HTR-8/SVneo (cell line): ENCODE measurements around the gene PNLIPRP1.

ENCODE experiments used
- DNase-seq: peaks from one replicate; pipeline ENCODE4 v3.0.0; 2011; ENCODE audit warnings: low spot score, mixed read lengths; ENCODE audit not compliant: insufficient read length
- FAIRE-seq: peaks from 2 replicates; lab custom pipeline; 2011; peaks lifted over from hg19 to GRCh38; lab: Jason Lieb, UNC

PNLIPRP1 gene

DNA sequence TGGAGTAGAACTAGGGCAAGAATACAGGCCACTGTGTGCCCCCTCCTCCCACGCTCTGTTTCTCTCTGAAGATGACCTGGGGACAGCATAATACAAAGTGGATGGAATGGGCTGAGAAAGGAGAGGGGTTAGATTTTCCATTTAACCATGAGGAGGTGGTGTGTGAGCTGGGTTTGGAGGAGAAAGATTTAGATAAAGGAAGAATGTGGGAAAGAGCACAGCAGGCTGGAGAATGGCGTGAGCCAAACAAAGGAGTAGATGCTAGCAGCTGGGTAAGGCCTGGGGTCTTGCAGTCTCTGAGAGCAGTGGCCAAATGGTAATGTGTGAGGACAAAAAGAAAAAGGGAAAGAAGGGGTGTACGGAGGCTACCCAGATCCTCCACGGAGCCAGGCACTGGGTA lies 38.6 kb downstream of the PNLIPRP1 start:
- DNase-seq, result no peak
- no peak for FAIRE-seq

DNA sequence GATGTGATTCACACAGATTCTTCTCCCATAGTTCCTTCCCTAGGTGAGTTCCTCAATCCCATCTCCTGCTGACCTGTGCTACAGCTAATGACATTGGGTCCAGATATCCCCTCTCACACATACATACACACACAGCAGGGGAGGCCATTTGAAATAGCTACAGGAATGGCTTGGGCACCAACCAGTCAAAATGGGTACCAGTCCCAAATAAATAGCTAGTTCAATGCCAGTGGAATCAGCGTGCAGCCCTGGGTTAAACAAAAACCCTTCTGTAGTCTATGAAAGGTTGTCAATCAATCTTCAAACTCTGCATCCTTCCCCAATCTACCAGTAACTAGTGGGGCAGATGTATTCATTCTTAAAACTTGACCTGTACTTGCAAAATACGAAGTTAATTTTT lies 39.3 kb downstream of the PNLIPRP1 start:
- FAIRE-seq, result no peak

DNA sequence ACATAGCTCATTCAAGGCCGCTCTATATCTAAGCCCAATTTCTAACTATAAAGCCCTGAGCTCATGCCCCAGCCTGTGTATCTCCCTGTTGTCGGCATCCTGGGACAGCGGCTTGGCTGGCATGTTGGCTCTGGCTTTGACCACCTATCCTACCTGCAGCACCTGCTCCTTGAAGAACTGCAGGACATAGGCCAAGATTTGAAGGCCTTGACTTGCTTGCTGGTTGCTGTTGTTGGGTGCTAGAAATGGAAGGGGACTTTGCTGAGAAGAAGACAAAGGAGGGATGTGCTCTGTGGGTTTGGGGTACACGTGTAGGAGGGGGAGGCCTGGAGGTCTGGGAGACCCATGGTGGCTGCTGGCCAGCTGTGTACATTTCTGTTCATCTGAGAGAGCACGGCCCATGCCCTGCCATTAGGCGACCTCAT lies 41.1 kb downstream of the PNLIPRP1 start:
- FAIRE-seq (no peak), DNase-seq (no peak)

More for the DNA sequence above, 39.3 kb downstream of the PNLIPRP1 start:
- no peak for DNase-seq

DNA sequence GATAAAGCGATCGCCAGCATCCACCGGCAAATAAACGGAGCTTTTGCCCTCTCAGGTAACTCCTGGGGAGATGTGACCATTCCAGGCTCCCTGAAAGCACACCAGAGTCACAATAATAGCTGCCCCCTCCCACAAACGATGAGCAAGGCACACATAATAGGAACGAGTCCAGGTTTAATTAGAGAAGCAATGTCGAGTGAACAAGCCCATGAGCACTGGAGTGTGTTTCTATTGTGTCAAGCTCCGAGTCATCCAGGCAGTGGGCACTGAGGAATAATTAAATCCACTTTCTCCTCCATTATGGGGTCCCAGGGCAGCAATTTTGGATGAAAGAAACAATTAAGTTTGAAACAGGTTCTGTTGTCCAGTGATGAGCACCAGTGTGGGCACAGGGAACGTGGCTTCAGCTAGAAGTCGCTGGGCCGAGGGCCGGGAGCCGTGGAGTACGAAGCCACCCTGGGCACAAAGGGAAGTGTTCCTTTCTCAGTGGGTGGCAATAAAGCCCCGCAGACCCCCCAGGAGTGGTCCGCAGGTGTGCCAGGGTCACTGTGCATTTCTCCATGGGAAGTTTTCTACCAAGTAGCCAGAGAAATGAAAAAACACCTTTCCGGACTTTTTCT lies 41.9 kb downstream of the PNLIPRP1 start:
- no peak for DNase-seq
- FAIRE-seq, result no peak

DNA sequence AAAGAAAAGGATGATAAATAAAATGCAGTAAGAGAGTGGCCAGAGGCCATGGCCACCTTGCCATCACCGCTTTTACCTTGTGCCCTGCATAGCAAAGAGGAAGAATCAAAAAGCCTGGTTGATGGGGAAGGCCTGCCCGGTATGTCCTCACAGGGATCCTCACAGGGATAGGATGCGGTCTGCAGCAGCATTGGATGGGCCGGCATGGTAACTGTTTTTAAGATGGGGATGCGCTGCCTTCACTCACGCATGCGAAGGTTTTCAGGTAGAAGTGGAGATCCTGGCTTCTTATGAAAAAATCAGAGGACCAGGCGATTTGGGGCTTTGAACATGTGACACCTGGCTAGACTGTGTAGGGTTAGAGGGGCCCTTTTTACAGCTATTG lies 42.4 kb downstream of the PNLIPRP1 start:
- FAIRE-seq, result no peak
- no peak for DNase-seq

DNA sequence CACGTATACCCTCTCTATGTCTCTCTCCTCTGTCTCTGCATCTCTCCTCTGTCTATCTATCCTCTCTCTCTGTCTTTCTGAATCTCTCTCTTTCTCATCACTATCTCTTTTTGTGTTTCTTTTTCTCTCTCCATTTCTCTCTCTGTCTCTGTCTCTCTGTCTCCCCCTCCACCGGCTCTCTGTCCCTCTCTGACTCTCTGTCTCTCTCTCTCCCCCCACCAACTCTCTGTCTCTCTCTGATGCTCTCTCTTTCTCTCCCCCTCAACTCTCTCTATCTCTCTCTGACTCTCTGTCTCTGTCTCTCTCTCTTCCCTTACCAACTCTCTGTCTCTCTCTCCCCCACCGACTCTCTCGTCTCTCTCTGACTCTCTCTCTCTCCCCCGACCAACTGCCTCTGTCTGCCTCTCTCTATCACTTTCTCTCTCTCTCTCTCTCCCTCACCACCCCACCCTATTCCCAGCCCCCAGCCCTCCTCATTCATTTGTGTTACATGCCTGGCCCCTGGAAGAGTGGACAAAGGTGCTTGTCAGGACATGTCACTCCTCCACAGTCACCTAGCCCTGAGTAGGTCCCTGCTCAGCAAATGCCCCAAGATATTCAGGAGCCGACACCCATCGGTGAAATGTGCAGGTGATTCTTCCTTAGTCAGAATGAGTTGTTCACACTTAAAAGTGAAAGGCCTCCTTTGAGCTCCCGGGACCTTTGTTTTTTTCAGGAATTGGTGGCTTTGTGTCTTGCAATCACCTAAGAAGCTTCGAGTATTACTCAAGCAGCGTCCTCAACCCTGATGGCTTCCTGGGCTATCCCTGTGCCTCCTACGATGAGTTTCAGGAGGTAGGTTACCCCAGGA lies 43.6 kb downstream of the PNLIPRP1 start:
- DNase-seq (no peak), FAIRE-seq (no peak)

DNA sequence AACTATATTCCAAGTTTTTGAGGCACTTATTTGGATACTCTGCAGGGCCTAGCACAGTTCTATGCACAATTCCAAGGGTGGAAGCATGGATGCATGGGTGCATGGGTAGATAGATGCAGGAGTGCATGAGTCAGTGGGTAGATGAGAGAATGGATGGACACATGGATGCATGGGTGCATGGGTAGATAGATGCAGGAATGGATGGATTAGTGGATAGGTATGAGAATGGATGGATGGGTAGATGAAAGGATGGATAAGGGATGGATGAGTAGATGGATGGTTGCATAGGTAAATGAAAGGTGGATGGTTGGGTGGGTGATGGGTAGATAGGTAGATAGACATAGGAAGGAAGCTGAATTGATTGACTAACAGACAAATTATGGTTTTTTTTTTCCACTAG lies 45.6 kb downstream of the PNLIPRP1 start:
- FAIRE-seq (no peak), DNase-seq (no peak)

DNA sequence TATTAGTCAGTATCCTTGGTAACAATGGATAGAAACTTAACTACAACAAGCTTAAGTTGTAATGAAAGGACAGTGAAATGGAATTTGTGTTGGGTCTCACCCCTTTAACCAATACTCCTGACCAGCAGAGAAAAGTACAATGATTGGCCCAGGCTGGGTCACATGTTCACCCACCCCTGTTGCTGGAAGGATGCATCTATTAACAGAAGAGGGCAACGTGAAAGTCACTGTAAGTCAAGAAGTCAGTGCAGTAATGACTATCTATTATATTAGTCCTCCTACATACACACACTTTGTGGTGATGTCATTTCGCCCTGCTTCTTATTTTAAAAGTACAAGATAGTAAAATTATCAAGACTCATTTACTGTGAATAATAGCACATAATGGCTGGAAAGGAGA lies 46.2 kb downstream of the PNLIPRP1 start:
- DNase-seq, result no peak
- FAIRE-seq, result no peak

DNA sequence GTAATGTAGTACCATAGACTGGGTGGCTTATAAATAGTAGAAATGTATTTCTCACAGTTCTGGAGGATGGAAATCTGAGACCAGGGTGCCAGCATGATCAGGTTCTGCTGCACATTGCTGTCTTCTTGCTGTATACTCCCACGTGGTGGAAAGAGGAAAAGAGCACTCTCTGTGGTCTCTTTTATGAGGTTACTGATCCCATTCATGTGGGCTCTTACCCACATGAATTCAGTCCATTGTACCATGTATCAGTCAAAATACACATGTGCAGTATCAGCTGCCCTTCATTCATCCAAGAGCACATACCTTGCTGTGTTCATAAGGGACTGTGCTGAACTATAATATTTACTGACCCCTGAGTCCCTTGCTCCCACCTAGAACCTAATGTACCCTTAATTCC lies 47.1 kb downstream of the PNLIPRP1 start:
- FAIRE-seq, result no peak

DNA sequence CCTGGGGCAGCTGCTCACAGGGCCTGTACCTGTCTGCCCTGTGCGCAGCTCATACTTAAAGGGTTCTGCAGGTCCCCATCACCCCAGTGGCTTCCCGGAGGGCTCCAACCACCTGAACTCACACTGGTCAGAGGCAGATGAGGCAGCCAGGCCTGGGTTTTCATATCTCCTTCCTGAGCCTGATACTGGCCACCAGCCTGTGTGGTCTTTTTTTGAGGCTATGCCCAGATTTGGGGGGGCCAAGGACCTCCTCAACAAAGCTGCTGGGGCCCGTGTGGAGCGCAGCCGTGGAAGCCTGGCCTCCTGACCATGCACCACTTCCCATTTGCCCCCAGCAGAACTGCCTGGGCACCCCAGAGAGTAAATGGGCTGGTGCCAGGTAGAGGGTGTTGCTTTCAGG lies 55.7 kb downstream of the PNLIPRP1 start:
- DNase-seq (no peak), FAIRE-seq (no peak)

More for the DNA sequence above, 47.1 kb downstream of the PNLIPRP1 start:
- DNase-seq, result no peak

DNA sequence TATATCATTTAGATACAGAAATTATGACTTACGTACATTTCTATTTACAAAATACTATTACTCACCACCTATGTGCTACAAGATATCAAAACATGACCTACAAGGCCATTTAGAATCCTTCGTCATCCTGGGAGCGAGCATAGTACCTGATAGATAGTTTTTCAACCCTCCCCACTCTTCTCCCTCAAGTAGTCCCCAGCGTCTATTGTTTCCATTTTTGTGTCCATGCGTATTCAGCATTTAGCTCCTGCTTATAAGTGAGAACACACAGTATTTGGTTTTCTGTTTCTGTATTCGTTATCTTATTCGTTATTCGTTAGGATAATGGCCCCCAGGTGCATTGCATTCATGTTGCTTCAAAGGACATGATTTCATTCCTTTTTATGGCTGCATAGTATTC lies 58.1 kb downstream of the PNLIPRP1 start:
- FAIRE-seq (no peak), DNase-seq (no peak)

DNA sequence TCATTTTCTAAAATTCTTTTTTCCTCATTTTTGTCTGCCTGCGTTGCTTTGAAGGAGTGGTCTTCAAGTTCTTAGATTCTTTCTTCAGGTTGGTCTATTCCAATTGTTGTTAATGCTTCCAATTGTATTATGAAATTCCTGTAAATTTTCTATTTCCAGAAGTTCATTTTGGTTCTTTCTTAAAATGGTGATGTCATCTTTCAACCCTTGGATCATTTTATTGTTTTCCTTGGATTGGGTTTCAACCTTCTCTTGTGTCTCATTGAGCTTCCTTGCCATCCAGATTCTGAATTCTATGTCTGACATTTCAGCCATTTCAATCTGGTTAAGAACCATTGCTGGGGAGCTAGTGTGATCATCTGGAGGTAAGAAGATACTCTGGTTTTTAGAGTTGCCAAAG lies 63.1 kb downstream of the PNLIPRP1 start:
- no peak for DNase-seq
- FAIRE-seq, result no peak

DNA sequence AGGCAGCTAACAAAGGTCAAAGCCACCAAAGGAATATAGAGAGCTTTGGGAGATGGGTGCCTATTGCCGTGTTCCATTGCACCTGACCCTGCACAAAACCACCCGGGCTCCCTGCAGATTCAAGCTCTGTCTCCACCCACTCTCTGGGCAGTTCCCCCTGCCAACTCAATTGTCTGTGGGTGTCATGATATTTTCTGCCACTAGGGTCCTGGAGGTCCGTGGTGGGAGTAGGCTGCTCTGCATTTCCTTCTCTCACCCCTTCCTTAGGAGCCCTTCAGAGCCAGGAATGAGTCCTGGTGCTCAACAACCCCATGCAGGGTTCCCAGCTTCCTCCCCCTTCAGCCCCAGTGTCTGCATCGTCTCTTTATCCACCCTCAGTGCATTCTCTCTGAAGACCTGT lies 64.1 kb downstream of the PNLIPRP1 start:
- no peak for FAIRE-seq
- DNase-seq, result no peak

DNA sequence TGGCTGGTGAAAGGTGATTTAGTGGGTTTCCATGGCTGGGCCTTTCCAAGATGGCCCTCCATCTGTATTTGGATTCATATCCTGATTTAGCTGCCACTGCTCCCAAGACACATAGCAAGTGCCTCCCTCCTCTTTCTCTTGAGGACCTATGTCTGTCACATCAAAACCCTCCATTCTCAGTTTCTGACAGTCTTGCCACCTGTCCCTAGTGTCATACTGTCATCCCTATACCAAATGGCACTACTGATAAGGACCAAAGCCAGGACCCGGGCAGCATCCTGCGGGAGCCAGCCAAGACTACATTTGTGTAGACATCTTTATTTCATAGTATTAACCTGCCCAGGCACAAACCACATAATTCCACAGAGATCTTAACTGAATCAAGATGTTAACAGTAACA lies 64.8 kb downstream of the PNLIPRP1 start:
- no peak for FAIRE-seq

DNA sequence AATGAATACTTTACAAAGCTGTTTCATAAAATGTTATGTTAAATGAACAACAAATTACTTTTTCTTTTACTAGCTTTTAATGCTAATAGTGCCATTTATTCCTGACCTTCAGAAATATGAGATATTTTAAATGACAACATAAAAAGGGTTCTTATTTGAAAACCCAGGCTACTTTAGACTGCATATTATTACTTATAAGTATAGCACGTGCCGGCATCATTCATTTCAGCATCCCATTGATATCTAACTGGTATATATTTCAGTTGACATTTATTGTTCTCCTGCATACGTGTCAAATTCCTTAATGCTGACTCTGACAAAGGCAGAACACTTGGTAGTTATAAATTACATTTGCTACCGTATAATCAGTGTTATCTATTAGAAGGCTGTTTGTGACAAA lies 65.3 kb downstream of the PNLIPRP1 start:
- DNase-seq (no peak), FAIRE-seq (no peak)

More for the DNA sequence above, 64.8 kb downstream of the PNLIPRP1 start:
- DNase-seq, result no peak

DNA sequence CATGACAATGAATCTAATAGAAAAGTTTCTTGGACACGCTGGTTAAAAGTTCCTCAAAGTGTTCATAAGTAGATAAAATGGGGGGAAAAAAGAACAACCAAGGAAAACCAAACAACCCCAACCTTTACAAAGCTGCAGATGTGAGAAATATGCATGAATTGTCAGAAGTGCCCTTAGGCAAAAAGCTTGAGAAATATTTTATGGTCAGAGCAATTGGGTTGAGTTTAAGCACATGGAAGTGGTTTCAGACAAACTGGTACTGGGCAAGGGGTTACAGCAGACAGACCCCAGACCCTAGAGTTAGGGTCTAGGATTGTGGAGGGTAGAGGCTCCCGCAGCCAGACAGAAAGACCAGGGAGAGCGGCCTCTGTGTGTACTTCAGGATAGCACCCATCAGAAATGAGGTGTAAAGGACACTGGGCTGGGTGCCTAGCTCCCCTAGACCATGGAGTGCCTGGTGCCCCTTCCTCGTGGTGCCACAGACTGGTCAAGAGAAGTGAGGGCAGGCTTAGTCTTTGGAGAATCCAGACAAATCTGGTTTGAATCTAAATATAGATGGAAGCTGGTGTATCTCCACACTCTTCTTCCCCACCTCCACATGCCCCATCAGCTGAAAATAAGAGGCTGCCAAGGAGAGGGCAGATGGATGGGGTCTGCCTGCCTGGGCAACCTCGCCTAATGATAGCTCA lies 67.2 kb downstream of the PNLIPRP1 start:
- DNase-seq (no peak), FAIRE-seq (no peak)
